Measurements from ENCODE around the gene AFF2. TPM values are rescaled to one million over a fixed set of nuclear protein-coding genes. Genes with fewer than 3 reads are reported as not detected.

AFF2 gene
- total and polyA plus RNA-seq, 5 donors from 2014 or later: 1.1 TPM; not detected in 4

DNA sequence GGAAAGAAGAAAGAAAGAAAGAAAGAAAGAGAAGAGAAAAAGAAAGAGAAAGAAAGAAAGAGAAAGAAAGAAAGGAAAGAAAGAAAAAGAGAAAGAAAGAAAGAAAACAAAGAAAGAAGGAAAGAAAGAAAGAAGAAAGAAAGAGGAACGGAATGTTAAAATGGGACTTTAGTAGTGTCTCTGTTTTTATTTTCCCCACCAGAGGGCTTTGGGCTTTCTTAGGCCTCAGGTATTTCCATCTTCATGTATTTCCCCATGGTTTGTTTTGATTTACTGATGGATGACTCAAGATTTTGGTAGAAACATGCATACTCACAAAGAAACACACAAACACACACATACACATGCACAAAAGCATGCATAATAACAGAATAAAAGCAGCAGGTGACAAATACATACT, 181.2 kb downstream of the AFF2 start:
- Mint-ChIP-seq H3K27me3 (no peaks in the 10 kb centered on the region), H3K4me1 (no peaks in the 10 kb centered on the region), H3K36me3 (no peaks in the 10 kb centered on the region), H3K4me3 (no peak overlapping the region), H3K9me3 (peaks cover 0 to 3% (median 0%) of the 10 kb centered on the region in 7 donors), H3K27ac (no peak overlapping the region)
- Histone ChIP-seq H3K27ac (ENCODE audit: insufficient read depth, low read length, poor library complexity, severe bottlenecking) (no peak overlapping the region), H3K4me3 (ENCODE audit: low read depth, low read length) (no peak overlapping the region), H3K36me3 (ENCODE audit: control insufficient read depth, insufficient read depth, low read length) (no peaks in the 10 kb centered on the region), H3K27me3 (ENCODE audit: control insufficient read depth, insufficient read depth, low read length) (no peaks in the 10 kb centered on the region), H3K4me1 (ENCODE audit: control insufficient read depth, insufficient read depth, low read length, poor library complexity, severe bottlenecking) (no peaks in the 10 kb centered on the region), H3K9me3 (ENCODE audit: control insufficient read depth in 2 of 2, low read length in 2 of 2) (no peaks in the 10 kb centered on the region)
- ATAC-seq (ENCODE audit: low read depth in 2 of 2) (no peak), DNase-seq (no peak)

GRCh38 chrX:148682206-148682605, 181.8 kb downstream of the AFF2 start:
- Histone ChIP-seq H3K27me3 (ENCODE audit: control insufficient read depth, insufficient read depth, low read length) (no peaks in the 10 kb centered on the region), H3K36me3 (ENCODE audit: control insufficient read depth, insufficient read depth, low read length) (no peaks in the 10 kb centered on the region), H3K4me1 (ENCODE audit: control insufficient read depth, insufficient read depth, low read length, poor library complexity, severe bottlenecking) (no peaks in the 10 kb centered on the region), H3K27ac (ENCODE audit: insufficient read depth, low read length, poor library complexity, severe bottlenecking) (no peak overlapping the region), H3K4me3 (ENCODE audit: low read depth, low read length) (no peak overlapping the region), H3K9me3 (ENCODE audit: control insufficient read depth in 2 of 2, low read length in 2 of 2) (no peaks in the 10 kb centered on the region)
- H3K27me3 Mint-ChIP-seq: no peaks in the 10 kb centered on the region
- ATAC-seq (ENCODE audit: low read depth in 2 of 2): no peak
- no peak overlapping the region for H3K27ac Mint-ChIP-seq
- no peak for DNase-seq
- no peak overlapping the region for H3K4me3 Mint-ChIP-seq
- no peaks in the 10 kb centered on the region for H3K36me3 Mint-ChIP-seq
- H3K4me1 Mint-ChIP-seq: no peaks in the 10 kb centered on the region
- H3K9me3 Mint-ChIP-seq: peaks cover 0 to 3% (median 0%) of the 10 kb centered on the region in 7 donors

- DNase-seq (no peak), ATAC-seq (ENCODE audit: low read depth in 2 of 2) (no peak)
- Mint-ChIP-seq H3K27me3 (no peaks in the 10 kb centered on the region), H3K4me3 (no peak overlapping the region), H3K9me3 (no peaks in the 10 kb centered on the region), H3K36me3 (no peaks in the 10 kb centered on the region), H3K4me1 (no peaks in the 10 kb centered on the region), H3K27ac (no peak overlapping the region)
- H3K4me1 ChIP-seq (ENCODE audit: control insufficient read depth, insufficient read depth, low read length, poor library complexity, severe bottlenecking): no peaks in the 10 kb centered on the region
- H3K27me3 ChIP-seq (ENCODE audit: control insufficient read depth, insufficient read depth, low read length): no peaks in the 10 kb centered on the region
- H3K36me3 ChIP-seq (ENCODE audit: control insufficient read depth, insufficient read depth, low read length): no peaks in the 10 kb centered on the region
- H3K4me3 ChIP-seq (ENCODE audit: low read depth, low read length): no peak overlapping the region
- no peaks in the 10 kb centered on the region for H3K9me3 ChIP-seq (ENCODE audit: control insufficient read depth in 2 of 2, low read length in 2 of 2)
- no peak overlapping the region for H3K27ac ChIP-seq (ENCODE audit: insufficient read depth, low read length, poor library complexity, severe bottlenecking)
These were observed 191.0 kb downstream of the AFF2 start for GRCh38 chrX:148691456-148691855.

DNA sequence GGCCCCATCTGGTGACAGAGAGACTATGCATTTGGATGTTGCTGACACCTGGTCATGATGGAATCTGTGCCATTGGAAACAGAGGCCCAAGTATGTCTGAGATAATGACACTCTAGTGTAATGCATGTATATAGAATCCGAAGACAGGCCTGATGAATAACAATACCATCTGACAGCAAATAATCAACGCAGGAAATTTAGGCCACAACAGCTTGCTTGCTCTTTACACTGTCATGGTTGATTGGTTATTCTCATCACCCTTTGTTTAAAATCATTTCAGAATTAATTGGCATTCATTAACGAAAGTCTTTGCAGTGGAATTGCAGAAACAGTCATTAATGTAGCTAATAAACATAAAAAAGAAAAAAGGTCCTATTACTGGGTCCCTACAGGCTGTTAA, 194.8 kb downstream of the AFF2 start:
- H3K4me1 Mint-ChIP-seq: no peaks in the 10 kb centered on the region
- no peak overlapping the region for H3K4me3 ChIP-seq (ENCODE audit: low read depth, low read length)
- H3K27ac Mint-ChIP-seq: no peak overlapping the region
- H3K9me3 Mint-ChIP-seq: no peaks in the 10 kb centered on the region
- no peak for DNase-seq
- no peak overlapping the region for H3K4me3 Mint-ChIP-seq
- H3K36me3 ChIP-seq (ENCODE audit: control insufficient read depth, insufficient read depth, low read length): no peaks in the 10 kb centered on the region
- H3K36me3 Mint-ChIP-seq: no peaks in the 10 kb centered on the region
- no peak for ATAC-seq (ENCODE audit: low read depth in 2 of 2)
- no peaks in the 10 kb centered on the region for H3K4me1 ChIP-seq (ENCODE audit: control insufficient read depth, insufficient read depth, low read length, poor library complexity, severe bottlenecking)
- H3K9me3 ChIP-seq (ENCODE audit: control insufficient read depth in 2 of 2, low read length in 2 of 2): no peaks in the 10 kb centered on the region
- no peaks in the 10 kb centered on the region for H3K27me3 ChIP-seq (ENCODE audit: control insufficient read depth, insufficient read depth, low read length)
- no peak overlapping the region for H3K27ac ChIP-seq (ENCODE audit: insufficient read depth, low read length, poor library complexity, severe bottlenecking)
- H3K27me3 Mint-ChIP-seq: no peaks in the 10 kb centered on the region

GRCh38 chrX:148698221-148698620, 197.8 kb downstream of the AFF2 start:
- no peaks in the 10 kb centered on the region for H3K4me1 ChIP-seq (ENCODE audit: control insufficient read depth, insufficient read depth, low read length, poor library complexity, severe bottlenecking)
- no peaks in the 10 kb centered on the region for H3K27me3 ChIP-seq (ENCODE audit: control insufficient read depth, insufficient read depth, low read length)
- DNase-seq (no peak), ATAC-seq (ENCODE audit: low read depth in 2 of 2) (no peak)
- Mint-ChIP-seq H3K4me1 (no peaks in the 10 kb centered on the region), H3K27me3 (no peaks in the 10 kb centered on the region), H3K4me3 (no peak overlapping the region), H3K27ac (no peak overlapping the region), H3K9me3 (no peaks in the 10 kb centered on the region), H3K36me3 (no peaks in the 10 kb centered on the region)
- H3K36me3 ChIP-seq (ENCODE audit: control insufficient read depth, insufficient read depth, low read length): no peaks in the 10 kb centered on the region
- H3K4me3 ChIP-seq (ENCODE audit: low read depth, low read length): no peak overlapping the region
- no peak overlapping the region for H3K27ac ChIP-seq (ENCODE audit: insufficient read depth, low read length, poor library complexity, severe bottlenecking)
- no peaks in the 10 kb centered on the region for H3K9me3 ChIP-seq (ENCODE audit: control insufficient read depth in 2 of 2, low read length in 2 of 2)

DNA sequence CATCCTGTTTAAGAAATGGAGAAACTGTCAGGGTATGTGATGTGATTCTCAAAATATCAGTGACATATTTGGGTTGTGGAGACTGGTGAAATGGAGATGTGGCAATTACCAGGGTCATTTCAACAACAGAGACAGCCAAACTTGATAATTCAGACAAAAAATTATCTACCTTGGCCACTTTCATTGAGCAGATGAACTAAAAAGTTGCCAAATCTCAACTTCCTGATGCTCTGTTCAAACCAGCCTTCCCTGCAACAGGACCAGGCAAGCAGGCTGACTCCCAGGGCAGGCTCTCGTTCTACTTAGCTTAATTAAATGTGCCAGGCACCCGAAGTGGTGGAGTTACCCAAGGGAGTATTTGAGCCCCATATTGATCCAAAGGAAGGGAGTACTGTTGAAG, 199.6 kb downstream of the AFF2 start:
- Mint-ChIP-seq H3K9me3 (peaks cover 0 to 1% (median 0%) of the 10 kb centered on the region in 7 donors), H3K4me3 (no peak overlapping the region), H3K27ac (no peak overlapping the region), H3K36me3 (no peaks in the 10 kb centered on the region), H3K4me1 (no peaks in the 10 kb centered on the region), H3K27me3 (no peaks in the 10 kb centered on the region)
- no peaks in the 10 kb centered on the region for H3K9me3 ChIP-seq (ENCODE audit: control insufficient read depth in 2 of 2, low read length in 2 of 2)
- H3K4me1 ChIP-seq (ENCODE audit: control insufficient read depth, insufficient read depth, low read length, poor library complexity, severe bottlenecking): no peaks in the 10 kb centered on the region
- H3K27ac ChIP-seq (ENCODE audit: insufficient read depth, low read length, poor library complexity, severe bottlenecking): no peak overlapping the region
- no peak for DNase-seq
- no peak for ATAC-seq (ENCODE audit: low read depth in 2 of 2)
- H3K27me3 ChIP-seq (ENCODE audit: control insufficient read depth, insufficient read depth, low read length): no peaks in the 10 kb centered on the region
- H3K36me3 ChIP-seq (ENCODE audit: control insufficient read depth, insufficient read depth, low read length): no peaks in the 10 kb centered on the region
- H3K4me3 ChIP-seq (ENCODE audit: low read depth, low read length): no peak overlapping the region

DNA sequence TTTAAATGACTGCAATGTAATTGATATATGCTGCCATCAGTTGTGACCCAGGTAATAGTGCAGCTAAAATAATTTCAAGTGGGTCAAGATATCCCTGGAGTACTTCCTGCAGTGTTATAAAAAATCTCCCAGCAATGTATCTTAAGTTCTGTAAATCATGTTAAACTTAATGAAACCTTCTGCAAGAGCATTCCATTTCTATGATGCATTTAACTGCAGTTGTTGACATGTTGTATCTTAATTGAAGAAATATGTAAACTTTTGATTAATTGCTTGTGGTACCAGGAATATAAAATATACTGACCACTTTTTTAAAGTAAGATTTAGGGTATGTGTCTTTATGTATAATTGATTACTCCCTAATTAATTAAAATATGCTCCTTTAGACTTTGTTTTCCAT, 213.6 kb downstream of the AFF2 start:
- no peaks in the 10 kb centered on the region for H3K4me1 Mint-ChIP-seq
- no peak for ATAC-seq (ENCODE audit: low read depth in 2 of 2)
- H3K36me3 Mint-ChIP-seq: no peaks in the 10 kb centered on the region
- no peak overlapping the region for H3K4me3 Mint-ChIP-seq
- H3K27me3 ChIP-seq (ENCODE audit: control insufficient read depth, insufficient read depth, low read length): no peaks in the 10 kb centered on the region
- H3K9me3 ChIP-seq (ENCODE audit: control insufficient read depth in 2 of 2, low read length in 2 of 2): no peaks in the 10 kb centered on the region
- H3K4me3 ChIP-seq (ENCODE audit: low read depth, low read length): no peak overlapping the region
- H3K9me3 Mint-ChIP-seq: peaks cover 0 to 1% (median 0%) of the 10 kb centered on the region in 7 donors
- H3K36me3 ChIP-seq (ENCODE audit: control insufficient read depth, insufficient read depth, low read length): no peaks in the 10 kb centered on the region
- no peak for DNase-seq
- no peaks in the 10 kb centered on the region for H3K27me3 Mint-ChIP-seq
- H3K4me1 ChIP-seq (ENCODE audit: control insufficient read depth, insufficient read depth, low read length, poor library complexity, severe bottlenecking): no peaks in the 10 kb centered on the region
- H3K27ac Mint-ChIP-seq: no peak overlapping the region
- no peak overlapping the region for H3K27ac ChIP-seq (ENCODE audit: insufficient read depth, low read length, poor library complexity, severe bottlenecking)

- DNase-seq: no peak
- ATAC-seq (ENCODE audit: low read depth in 2 of 2): no peak
These were observed 214.9 kb downstream of the AFF2 start for GRCh38 chrX:148715361-148715760.

More at GRCh38 chrX:148715361-148715760, 214.9 kb downstream of the AFF2 start:
- Mint-ChIP-seq H3K9me3 (peaks cover 0 to 1% (median 0%) of the 10 kb centered on the region in 7 donors), H3K27me3 (no peaks in the 10 kb centered on the region), H3K36me3 (no peaks in the 10 kb centered on the region), H3K27ac (no peak overlapping the region), H3K4me3 (no peak overlapping the region), H3K4me1 (no peaks in the 10 kb centered on the region)
- Histone ChIP-seq H3K36me3 (ENCODE audit: control insufficient read depth, insufficient read depth, low read length) (no peaks in the 10 kb centered on the region), H3K4me3 (ENCODE audit: low read depth, low read length) (no peak overlapping the region), H3K27ac (ENCODE audit: insufficient read depth, low read length, poor library complexity, severe bottlenecking) (no peak overlapping the region), H3K27me3 (ENCODE audit: control insufficient read depth, insufficient read depth, low read length) (no peaks in the 10 kb centered on the region), H3K9me3 (ENCODE audit: control insufficient read depth in 2 of 2, low read length in 2 of 2) (no peaks in the 10 kb centered on the region), H3K4me1 (ENCODE audit: control insufficient read depth, insufficient read depth, low read length, poor library complexity, severe bottlenecking) (no peaks in the 10 kb centered on the region)
